NCI-H510A treated with DMSO at 0.1 percent for 48 hours (cell line): ENCODE measurements around the gene SEM1.
"Not testable (repeated sequence)": the region's sequence is repeated elsewhere in the genome, so short reads cannot be mapped to it uniquely, and the experiment has no call there.

Source experiments
- DNase-seq: peaks from one replicate; lab custom pipeline; 2025; lab: John Stamatoyannopoulos, UW

The SEM1 gene

DNA sequence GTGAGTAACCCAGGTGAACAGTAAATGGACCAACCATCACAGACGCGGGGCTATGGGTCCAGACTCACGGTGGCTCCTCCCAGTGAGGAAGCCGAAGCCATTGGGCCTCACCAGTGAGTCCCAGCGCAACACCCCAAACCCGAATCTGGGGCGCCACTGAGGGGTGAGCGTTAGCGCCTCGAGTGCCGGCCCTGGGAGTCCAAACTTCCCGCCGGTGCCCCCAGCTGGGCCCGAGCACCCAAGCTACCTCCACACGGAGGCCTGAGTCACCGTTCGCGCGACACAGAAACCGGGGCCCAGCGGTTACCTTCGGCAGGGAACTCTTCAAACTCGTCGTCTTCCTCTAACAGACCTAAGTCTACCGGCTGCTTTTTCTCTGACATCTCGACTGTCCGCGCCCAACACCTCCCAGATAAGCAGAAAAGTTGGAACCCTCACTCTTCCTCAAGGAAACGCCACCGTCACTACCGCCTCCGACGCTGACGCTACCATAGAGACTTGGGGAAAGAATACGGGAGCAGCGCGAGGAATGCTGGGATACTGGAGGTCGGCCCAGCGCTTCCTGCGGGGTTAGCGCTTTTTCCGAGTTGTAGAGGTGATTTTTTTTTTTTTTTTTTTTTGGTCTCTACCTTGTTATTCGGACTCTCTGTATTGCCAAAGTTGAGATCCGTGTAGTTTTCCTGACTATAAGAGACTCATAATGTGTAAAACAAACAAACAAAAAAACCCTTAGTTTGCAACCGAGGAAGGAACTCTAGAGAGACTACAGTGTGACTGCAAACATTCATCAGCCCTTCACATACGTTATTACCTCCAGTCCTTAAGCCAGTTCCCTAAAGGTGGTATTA is at the start of gene SEM1:
SEM1 (minus strand) TSS at position 466 of the 848 bp plus-strand sequence; CDS start at position 383, 83 bp downstream.
- peak; percentile 67 for DNase-seq

DNA sequence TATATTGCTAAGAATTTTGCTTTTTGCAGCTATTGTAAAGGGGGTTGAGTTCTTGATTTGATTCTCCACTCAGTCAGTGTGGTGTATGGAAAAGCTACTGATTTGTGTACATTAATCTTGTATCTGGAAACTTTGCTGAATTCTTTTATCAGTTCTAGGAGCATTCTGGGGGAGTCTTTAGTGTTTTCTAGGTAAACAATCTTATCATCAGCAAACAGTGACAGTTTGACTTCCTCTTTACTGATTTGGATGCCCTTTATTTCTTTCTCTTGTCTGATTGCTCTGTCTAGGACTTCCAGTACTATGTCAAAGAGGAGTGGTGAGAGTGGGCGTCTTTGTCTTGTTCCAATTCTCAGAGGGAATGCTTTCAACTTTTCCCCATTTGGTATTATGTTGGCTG is 48.2 kb upstream of the SEM1 start:
- DNase-seq = not testable (repeated sequence)

DNA sequence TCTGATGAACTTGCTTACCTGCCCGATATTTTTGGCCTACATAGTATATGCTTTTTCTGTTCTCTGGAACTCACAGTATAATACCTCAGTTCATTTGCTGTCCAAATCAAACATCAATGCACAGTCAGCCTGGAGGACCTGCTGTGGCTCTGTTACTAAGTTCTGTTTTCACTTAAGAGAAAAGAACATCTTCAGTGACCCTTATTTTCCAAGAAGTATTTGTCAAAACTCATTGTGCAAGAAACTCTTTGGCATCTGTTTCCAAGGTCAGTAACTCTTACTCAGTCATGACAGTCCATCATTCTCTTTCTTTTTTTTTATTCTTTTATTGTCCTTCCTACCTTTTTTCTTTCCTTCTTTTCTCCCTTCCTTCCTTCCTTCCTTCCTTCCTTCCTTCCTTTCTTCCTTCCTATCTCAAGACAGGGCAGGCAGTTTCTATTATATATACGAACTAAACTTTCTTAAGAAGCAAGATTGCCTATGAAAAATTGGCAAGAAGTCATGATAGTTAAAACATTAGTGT is 37.8 kb upstream of the SEM1 start:
- DNase-seq = no peak

DNA sequence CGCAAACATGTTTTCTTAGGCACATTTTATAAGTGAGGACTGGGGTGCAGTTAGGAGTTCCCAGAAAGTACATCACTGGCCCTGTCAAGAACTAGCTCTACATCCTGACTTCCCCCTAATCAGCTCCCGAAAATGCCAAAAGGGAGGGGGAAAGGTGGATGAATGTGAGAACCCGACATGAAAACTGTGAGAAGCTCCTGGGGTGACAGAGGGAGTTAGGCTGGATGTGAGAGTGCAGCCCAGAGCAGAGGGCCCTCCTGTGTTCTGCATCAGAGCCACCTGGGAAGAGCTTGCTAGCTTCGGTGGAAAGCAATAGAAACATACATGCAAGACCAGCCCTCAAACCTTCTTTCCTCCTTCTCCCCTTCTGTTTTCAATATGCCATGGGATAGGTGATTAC is 30.5 kb upstream of the SEM1 start:
- DNase-seq = no peak

DNA sequence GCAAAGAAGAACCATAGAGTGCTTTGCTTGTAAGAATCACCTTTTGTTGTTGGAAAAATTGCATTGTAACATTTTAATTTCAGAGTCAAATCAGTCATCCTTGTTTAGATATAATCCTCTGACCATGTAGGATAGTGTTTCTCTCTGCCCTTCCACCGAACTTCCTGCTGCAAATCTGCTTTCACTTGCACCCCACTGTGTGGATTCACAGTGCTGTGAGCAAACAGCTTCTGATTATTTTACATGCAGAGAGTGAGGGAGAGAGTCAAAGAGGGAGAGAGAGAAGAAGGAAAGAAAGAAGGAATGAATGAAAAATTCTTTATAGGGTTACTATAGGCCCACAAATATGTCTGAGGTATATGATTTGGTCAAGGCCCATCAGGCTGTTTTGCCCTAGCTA is 30.0 kb upstream of the SEM1 start:
- DNase-seq = no peak

DNA sequence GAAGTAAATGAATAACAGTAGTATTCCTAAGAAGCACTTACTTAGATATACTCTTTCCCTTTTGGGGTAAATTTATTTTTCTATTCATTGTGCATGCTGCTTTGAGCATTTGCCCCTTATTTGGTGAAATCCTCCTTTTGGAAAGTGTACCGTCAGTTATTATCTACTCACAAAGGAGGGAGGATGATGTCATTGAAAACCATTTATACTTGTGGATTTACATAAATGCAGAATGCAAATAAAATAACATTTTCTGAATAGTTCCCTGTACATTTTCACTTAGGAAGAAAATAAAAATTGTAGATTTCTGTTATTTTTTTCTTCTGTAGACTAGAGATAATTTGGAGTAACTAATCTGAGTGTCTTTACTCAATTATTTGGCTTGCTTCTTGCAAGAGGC is 29.5 kb upstream of the SEM1 start:
- DNase-seq = no peak

DNA sequence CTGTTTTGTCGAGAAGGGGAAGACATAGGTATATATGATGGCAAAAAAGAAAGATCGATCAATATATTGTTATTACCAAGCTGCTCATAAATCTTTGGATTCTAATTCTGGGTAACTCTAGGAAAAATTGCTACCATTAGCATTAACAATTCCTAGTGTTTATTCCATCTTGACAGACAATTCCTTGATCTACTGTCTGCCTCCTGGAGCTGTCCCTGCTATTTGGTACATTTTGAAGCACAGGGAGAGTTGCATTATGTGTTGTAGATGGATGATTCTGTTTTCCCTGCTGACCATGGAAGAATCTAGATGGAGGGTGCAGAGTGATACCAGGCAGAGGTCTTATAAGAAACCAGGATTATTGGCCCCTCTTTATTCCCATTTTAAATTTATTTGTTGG is 29.1 kb upstream of the SEM1 start:
- no peak for DNase-seq

DNA sequence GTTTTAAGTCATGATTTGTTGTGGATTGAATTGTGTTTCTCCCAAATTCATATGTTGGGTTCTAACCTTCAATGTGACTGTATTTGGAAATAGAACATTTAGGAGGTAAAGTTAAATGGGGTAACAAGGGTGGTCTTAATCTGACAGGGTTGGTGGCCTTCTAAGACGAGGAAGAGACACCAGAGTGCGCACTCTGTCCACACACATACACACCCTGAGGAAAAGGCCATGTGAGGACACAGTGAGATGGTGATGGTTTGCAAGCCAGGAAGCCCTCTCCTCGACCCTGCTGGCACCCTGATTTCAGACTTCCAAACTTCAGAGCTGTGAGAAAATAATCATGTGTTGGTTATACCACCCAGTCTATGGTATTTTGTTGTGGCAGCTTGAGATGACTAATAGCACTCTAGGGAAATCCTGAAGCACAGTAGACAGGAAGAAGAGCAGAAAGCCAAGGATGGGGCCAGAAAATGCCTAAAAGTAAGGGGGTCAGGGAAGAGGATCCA is 28.0 kb upstream of the SEM1 start:
- DNase-seq = no peak

DNA sequence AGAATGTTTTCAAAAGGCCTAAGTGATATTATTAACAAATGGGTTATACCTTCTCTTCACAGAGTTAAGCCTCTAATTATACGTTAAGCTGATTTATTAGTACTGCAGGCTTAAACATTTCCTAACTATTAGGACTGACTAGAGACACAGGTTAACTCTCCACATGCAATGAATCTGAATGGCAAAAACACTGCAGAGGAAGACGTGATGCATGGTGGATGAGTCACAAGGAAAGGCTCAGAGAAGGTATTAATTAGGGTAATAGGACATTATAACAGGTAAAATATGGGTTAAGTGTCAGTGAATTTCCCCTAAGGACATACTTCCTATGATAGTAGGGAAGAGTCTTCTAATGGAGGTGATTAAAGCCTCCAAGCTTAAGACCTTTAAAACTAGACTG is 24.7 kb upstream of the SEM1 start:
- DNase-seq = no peak

DNA sequence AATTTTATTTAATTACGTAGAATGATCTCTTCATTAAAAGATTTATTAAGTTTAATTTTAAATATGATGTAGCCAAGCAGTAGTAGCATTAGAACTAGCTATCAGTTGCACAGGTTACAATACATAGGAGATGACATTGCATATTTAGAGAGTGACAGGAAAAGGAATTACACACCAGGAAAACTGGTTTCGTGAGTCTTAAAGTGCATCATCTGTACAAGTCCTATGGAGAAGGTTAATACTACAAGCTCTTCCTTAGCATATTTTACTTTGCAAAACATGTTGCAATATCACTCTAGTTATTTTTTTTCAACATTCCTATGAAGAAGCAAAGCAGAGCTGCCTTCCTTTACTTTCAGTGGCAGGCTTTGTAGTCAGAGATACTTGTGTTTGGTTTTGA is 20.2 kb upstream of the SEM1 start:
- peak; percentile 29 for DNase-seq

DNA sequence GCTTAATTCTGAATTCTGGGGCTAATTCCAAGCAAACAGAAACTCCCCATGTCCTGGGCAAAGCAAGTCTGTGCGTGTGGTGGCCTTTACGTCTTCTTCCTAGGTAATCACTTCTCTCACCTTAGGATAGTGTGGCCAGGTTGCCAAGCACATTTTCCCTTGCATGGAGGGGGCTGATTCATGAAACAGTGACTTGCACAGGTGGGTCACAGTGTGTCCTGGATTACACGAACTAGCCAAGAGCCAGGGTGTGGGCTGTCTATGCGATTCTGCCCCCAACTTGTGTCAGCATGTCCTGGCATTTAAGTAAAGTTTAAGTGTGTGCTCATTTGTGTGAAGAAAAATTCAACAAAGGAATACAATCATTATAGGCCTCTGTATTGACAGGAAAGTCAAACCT is 18.5 kb upstream of the SEM1 start:
- DNase-seq = no peak

DNA sequence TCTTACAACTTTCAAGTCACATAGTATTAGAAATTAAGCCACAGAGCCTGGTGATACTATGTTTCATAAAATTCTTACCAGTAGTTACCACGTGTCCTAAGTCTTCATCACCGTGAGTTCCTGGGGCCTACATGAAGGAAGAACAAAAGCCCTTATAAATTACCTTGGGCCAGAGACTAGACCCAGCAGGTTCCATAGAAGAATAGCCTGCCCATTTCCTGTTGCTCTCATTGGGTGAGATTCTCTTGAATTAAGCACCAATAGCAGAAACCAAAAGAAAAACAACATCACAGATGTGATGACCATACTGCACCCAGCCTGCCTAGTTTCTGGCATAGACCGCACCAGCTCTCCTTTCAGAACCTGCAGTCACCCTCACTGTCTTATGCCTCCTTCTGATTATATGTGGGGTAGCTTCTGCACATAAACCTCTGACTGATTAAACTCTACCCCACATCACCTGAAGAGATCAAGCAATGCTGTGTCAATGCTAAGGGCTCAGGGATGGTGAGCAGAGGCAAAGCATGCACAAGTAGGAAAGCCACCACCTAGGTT is 18.0 kb upstream of the SEM1 start:
- no peak for DNase-seq

DNA sequence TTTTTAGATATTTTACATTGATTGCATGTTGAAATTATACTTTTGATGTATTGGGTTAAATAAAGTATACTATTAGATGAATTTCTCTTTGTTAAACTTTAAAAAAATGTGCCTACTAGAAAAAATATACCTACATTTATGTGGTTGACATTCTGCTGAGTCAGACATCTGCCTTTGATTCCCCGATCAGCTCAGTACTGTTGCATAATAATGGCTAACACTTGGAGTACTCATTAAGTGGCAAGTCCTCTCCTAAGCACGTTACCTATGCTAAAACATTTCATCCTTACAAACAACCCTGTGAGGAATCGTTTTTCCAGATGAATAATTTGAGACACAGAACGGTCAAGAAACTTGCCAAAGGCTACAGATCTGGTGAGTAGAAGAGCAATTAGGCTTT is 14.0 kb upstream of the SEM1 start:
- DNase-seq = peak; percentile 22

DNA sequence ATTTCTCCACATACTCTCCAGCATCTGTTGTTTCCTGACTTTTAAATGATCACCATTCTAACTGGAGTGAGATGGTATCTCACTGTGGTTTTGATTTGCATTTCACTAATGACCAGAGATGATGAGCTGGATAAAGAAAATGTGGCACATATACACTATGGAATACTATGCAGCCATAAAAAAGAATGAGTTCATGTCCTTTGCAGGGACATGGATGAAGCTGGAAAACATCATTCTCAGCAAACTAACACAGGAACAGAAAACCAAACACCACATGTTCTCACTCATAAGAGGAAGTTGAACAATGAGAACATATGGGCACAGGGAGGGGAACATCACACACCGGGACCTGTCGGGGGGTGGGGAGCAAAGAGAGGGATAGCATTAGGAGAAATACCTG is 13.3 kb upstream of the SEM1 start:
- not testable (repeated sequence) for DNase-seq

DNA sequence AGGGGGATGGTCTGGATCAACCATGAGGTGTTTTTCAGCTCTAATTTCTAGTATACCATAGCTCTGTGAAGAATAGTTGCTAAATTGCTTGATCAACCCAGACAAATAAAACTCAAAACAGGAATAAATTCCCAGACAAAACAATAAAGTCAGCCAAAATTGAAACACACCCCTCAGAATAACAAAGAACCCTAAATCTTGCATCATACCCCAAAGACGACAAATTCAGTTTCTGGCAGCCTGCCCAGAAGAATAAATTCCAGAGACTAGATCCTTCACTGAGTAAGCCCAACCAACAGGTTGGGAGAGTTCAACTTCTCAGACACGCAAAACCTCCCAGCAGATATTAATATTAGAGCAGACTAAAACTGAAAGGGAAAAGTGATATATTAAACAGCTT is 11.2 kb upstream of the SEM1 start:
- DNase-seq = no peak

DNA sequence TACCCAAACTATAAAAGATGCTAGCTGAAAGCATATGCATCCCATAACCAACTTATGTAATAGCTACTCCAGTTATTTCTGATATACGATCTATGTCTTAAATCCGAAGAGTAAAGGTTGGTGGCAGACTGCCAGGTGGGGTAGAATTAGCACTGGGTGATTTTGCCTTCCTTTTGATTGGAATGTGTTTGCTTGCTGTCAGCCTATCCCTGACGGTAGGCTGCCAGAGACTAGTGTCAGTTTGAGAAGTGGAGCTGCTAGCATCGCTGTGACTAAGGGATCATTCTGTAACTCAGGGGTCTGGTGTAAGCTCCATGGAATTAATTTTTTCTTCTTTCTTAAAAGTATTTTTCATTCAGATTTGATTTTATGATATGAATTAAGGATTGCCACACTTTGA is 9.5 kb upstream of the SEM1 start:
- no peak for DNase-seq

DNA sequence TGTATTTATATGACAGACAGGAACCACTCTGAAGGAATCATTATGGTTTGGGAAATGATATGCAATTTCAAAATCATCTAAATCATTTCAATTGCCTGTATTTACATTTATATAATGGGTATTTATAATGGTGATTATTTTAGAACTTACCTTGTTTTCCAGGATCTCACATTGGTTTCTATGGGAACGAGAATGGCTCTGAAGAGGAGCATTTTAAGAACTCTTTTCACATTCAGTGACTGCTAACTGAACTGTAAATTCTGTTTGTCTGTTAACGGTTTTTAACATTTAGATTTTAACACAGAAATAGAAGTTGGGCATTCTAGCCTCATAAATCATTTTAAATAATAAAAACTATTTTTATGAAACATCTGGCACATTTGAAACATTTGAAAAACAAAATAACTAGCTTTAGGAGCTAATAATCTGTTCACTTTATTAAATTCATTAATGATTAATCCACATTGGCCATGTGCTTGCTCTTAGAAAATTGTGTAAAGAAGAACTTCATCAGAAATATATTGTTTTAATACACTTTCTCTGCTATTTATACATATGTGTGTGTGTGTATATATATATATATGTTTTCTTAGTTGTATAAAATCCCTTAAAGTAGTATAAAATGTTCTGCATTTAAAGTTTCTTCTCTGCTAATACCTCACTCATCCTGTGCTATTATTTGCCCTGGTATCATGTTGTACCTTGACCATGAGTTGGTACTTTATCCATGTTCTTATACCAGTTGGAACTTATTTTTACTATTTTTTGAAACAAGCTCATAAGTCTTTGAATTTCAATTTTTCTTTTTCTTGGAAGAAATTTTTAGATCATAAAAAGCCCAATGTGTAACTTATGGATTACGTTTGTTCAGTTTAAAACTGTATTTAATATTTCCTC is 8.7 kb upstream of the SEM1 start:
- DNase-seq = no peak

DNA sequence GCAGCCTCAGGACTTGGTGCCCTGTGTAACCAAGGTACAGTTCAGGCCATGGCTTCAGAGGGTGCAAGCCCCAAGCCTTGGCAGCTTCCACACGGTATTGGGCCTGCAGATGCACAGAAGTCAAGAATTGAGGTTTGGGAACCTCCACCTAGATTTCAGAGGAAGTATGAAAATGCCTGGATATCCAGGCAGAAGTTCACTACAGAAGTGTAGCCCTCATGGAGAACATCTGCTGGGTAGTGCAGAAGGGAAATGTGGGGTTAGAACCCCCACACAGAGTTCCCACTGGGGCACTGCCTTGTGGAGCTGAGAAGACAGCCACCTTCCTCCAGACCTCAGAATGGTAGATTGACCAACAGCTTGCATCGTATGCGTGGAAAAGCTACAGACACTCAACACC is 3.4 kb upstream of the SEM1 start:
- no peak for DNase-seq

DNA sequence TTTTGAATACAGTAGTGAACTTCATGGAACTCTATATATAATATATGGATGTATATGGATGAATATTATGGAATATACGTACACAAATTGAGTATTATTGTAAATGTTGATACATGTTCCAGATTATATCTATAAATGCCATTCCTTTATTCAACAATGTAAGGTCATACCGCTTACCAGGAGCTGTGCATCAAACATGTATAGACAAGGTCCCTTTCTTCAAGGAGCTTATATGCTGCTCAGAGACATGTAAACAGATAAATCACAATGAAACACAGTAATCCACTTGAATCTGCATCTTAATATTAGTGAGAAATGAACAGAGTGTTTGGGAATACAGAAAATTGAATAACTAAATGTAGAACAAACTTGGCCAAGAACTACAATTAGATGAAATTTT is 898 bp upstream of the SEM1 start:
- DNase-seq = no peak

DNA sequence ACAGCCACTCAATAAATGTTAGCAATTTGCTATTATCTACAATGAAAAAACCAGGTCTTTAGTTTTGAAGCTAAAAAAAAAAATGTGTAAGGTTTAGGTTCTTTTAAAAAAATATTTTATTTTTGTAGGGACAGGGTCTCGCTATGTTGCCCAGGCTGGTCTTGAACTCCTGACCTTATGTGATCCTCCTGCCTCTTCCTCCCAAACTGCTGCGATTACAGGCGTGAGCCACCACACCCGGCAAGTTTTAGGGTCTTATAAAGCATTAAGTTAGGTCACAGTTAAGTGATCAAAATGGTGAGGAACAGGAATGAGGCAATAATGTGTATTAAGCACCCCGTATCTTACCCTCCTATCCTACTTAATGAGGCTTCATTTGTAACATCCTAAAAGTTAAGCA is 774 bp downstream of the SEM1 start:
- no peak for DNase-seq

DNA sequence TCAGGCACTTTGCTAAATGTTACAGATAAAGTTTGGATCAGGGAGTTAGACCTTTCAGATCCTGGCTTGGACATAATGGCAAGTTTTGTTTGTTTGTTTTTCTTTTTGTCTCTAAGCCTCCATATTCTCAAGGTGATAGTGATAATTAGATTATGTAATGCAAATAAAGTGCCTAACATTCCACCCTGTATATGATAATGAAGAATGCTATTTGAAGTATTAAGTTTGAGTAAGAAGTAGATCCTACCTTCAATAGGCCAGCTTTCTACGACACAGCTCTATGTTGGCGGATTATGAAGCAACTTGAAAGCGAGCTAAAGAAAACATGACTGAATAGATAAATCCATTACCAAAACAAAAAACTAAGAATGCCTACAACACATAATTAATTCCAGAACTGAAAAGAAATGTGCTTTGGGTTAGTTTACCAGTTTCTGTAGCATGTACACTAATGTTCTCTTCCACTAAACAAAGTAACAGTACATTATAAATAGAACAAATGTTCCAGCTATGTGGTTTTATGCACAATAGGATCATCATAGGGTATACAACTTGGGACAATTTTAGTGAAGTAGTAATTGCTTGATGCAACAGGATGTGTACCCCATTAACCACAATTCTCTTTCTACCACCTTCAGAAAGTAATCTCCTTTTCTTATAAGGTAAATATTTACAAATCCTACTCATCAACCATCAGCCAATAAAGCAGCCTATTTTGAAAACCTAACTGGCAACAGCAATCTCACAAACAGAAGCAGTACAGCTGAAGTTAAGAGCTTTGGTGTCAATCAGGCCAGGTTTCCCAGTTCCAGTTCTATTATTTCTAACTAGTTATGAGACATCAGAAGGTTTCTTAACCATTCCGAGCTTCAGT is 1.5 kb downstream of the SEM1 start:
- no peak for DNase-seq
